OCI-LY1 (cell line): ENCODE results near the gene GZMM.

Experiments
- H2AFZ ChIP-seq: fragments of 200-600 bp; sonication (generic), shearing (Covaris generic); 2 replicates; pipeline ENCODE4 v1.6.0; 2014; ENCODE audit warnings: antibody characterized with exemption, mild to moderate bottlenecking, low read length
- H3F3A ChIP-seq: fragments of 200-600 bp; sonication (generic), shearing (Covaris generic); 2 replicates; pipeline ENCODE4 v1.6.0; 2014; ENCODE audit warnings: mild to moderate bottlenecking, antibody characterized with exemption, low read length, moderate library complexity; ENCODE audit not compliant: insufficient read depth
- H3K27ac ChIP-seq: fragments of 200-600 bp; sonication (generic); 2 replicates; pipeline ENCODE4 v1.5.1; 2014; ENCODE audit warnings: low read length, mixed run types, mild to moderate bottlenecking, low read depth; ENCODE audit not compliant: poor library complexity, severe bottlenecking
- H3K27me3 ChIP-seq: fragments of 200-600 bp; sonication (generic); 2 replicates; pipeline ENCODE4 v1.6.0; 2014; ENCODE audit warnings: antibody characterized with exemption, mild to moderate bottlenecking, low read length, moderate library complexity; ENCODE audit not compliant: insufficient read depth
- H3K36me3 ChIP-seq: fragments of 200-600 bp; sonication (generic); 2 replicates; pipeline ENCODE4 v1.6.1; 2014; ENCODE audit warnings: mild to moderate bottlenecking, antibody characterized with exemption, low read length, moderate library complexity, mixed read lengths; ENCODE audit not compliant: insufficient read depth
- H3K4me1 ChIP-seq: fragments of 200-600 bp; sonication (generic); 2 replicates; pipeline ENCODE4 v1.5.1; 2014; ENCODE audit warnings: mild to moderate bottlenecking, low read length, moderate library complexity; ENCODE audit not compliant: insufficient read depth, severe bottlenecking
- H3K4me2 ChIP-seq: fragments of 200-600 bp; sonication (generic), shearing (Covaris generic); 2 replicates; pipeline ENCODE4 v1.6.1; 2014; ENCODE audit warnings: low read length
- H3K4me3 ChIP-seq: fragments of 200-600 bp; sonication (generic); 2 replicates; pipeline ENCODE4 v1.5.1; 2014; ENCODE audit warnings: low read length, low read depth, mild to moderate bottlenecking, mixed read lengths; ENCODE audit not compliant: poor library complexity, severe bottlenecking
- H3K79me2 ChIP-seq: fragments of 200-600 bp; shearing (Covaris generic); 2 replicates; pipeline ENCODE4 v1.6.1; 2016; ENCODE audit warnings: mixed run types, low read length, mixed read lengths; ENCODE audit not compliant: insufficient read depth
- H3K9ac ChIP-seq: fragments of 200-600 bp; sonication (generic), shearing (Covaris generic); 2 replicates; pipeline ENCODE4 v1.6.1; 2014; ENCODE audit warnings: mild to moderate bottlenecking, low read length, mixed read lengths
- H3K9me2 ChIP-seq: fragments of 200-600 bp; sonication (generic), shearing (Covaris generic); 2 replicates; pipeline ENCODE4 v1.6.1; 2014; ENCODE audit warnings: low read depth, mild to moderate bottlenecking, low read length, mixed read lengths
- H3K9me3 ChIP-seq: fragments of 200-600 bp; shearing (Covaris generic); 2 replicates; pipeline ENCODE4 v1.6.1; 2014; ENCODE audit warnings: low read length, mixed read lengths
- H4K20me1 ChIP-seq: fragments of 200-600 bp; sonication (generic), shearing (Covaris generic); 2 replicates; pipeline ENCODE4 v1.6.0; 2016; ENCODE audit warnings: mild to moderate bottlenecking, low read length; ENCODE audit not compliant: insufficient read depth
- EZH2 ChIP-seq: fragments of 200-600 bp; sonication (generic), shearing (Covaris generic); IDR thresholded peaks from 2 replicates; pipeline ENCODE4 v1.8.0; 2017; ENCODE audit warnings: borderline replicate concordance, mixed run types, mild to moderate bottlenecking, antibody characterized with exemption, low read length, moderate library complexity, mixed read lengths
- TF ChIP-seq, protein P1 (sequence below): fragments of 200-600 bp; sonication (generic), shearing (Covaris generic); IDR thresholded peaks from 2 replicates; pipeline ENCODE4 v1.5.1; 2017; ENCODE audit warnings: mild to moderate bottlenecking, antibody characterized with exemption, low read length, moderate library complexity, mixed read lengths

The GZMM gene

GRCh38 chr19:542173-542866 is 1.5 kb upstream of the GZMM start:
- Histone ChIP-seq H3K4me2 (no peak overlapping the region), H3K36me3 (peaks cover 3% of the 10 kb centered on the region; the same call in 1 of the 2 replicates), H4K20me1 (no peaks in the 10 kb centered on the region), H3K27me3 (no peaks in the 10 kb centered on the region), H3K4me1 (peaks cover 10% of the 10 kb centered on the region), H3K27ac (no peak overlapping the region), H3F3A (no peaks in the 10 kb centered on the region), H3K9me3 (no peaks in the 10 kb centered on the region), H3K79me2 (no peaks in the 10 kb centered on the region), H3K4me3 (no peak overlapping the region), H3K9me2 (no peaks in the 10 kb centered on the region), H2AFZ (no peak overlapping the region), H3K9ac (no peak overlapping the region)
- no peak for TF ChIP-seq EZH2
- TF ChIP-seq, protein P1, sequence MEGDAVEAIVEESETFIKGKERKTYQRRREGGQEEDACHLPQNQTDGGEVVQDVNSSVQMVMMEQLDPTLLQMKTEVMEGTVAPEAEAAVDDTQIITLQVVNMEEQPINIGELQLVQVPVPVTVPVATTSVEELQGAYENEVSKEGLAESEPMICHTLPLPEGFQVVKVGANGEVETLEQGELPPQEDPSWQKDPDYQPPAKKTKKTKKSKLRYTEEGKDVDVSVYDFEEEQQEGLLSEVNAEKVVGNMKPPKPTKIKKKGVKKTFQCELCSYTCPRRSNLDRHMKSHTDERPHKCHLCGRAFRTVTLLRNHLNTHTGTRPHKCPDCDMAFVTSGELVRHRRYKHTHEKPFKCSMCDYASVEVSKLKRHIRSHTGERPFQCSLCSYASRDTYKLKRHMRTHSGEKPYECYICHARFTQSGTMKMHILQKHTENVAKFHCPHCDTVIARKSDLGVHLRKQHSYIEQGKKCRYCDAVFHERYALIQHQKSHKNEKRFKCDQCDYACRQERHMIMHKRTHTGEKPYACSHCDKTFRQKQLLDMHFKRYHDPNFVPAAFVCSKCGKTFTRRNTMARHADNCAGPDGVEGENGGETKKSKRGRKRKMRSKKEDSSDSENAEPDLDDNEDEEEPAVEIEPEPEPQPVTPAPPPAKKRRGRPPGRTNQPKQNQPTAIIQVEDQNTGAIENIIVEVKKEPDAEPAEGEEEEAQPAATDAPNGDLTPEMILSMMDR = no peak

- Histone ChIP-seq H3K4me2 (no peak overlapping the region), H3K9me2 (no peaks in the 10 kb centered on the region), H3K4me1 (peaks cover 10% of the 10 kb centered on the region), H3K36me3 (no peaks in the 10 kb centered on the region; the same call in 1 of the 2 replicates), H2AFZ (no peak overlapping the region), H3K9me3 (no peaks in the 10 kb centered on the region), H3K27me3 (no peaks in the 10 kb centered on the region), H3K27ac (no peak overlapping the region), H3K4me3 (no peak overlapping the region), H4K20me1 (no peaks in the 10 kb centered on the region), H3K9ac (no peak overlapping the region), H3F3A (no peaks in the 10 kb centered on the region), H3K79me2 (no peaks in the 10 kb centered on the region)
- TF ChIP-seq, protein P1 = no peak
- TF ChIP-seq EZH2 = no peak
Measured at GRCh38 chr19:547117-547516, 3.3 kb downstream of the GZMM start.

GRCh38 chr19:547836-548720 is 4.2 kb downstream of the GZMM start:
- TF ChIP-seq, protein P1 = no peak
- TF ChIP-seq EZH2 = no peak
- H3K79me2 ChIP-seq = no peaks in the 10 kb centered on the region

More at GRCh38 chr19:547836-548720, 4.2 kb downstream of the GZMM start:
- Histone ChIP-seq H3K9me2 (no peaks in the 10 kb centered on the region), H3K4me2 (no peak overlapping the region), H3K4me3 (no peak overlapping the region), H3K27ac (no peak overlapping the region), H3K9me3 (no peaks in the 10 kb centered on the region), H3K4me1 (peaks cover 10% of the 10 kb centered on the region), H3K36me3 (no peaks in the 10 kb centered on the region), H4K20me1 (no peaks in the 10 kb centered on the region), H2AFZ (no peak overlapping the region), H3K27me3 (no peaks in the 10 kb centered on the region), H3F3A (no peaks in the 10 kb centered on the region), H3K9ac (no peak overlapping the region)
